HG03045 (cell line): ENCODE measurements around the gene UBE2D1.

Experiments used
- ATAC-seq: cut with Tn5 transposase; IDR thresholded peaks from one replicate; pipeline ENCODE4 v1.9.1; 2021; ENCODE audit warnings: mild to moderate bottlenecking, moderate library complexity; ENCODE audit not compliant: unreplicated experiment

Gene UBE2D1

DNA sequence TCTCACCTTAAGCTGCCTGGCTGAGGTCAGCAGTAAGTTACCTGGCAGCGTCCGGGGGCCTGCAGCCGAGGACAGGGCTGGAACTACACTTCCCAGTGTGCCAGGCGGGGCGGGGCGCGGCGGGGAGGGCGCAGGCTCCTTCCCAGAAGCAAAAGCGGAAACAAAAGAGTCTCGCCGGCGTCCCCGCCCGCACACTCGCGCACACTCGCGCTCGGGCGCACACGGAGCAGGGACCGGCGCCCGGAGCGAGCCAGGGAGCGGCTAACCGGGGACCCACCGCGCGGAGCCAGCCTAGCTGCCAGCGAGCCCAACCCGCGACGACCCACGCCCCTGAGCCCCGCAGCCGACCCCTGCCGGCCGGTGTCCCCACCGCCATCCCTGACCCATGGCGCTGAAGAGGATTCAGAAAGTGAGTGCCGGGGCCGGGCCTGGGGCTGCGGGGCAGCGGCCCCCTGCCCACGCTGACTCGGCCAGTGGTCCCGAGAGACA lies at the start of gene UBE2D1:
Gene UBE2D1, plus strand, starts transcription at position 190 of the 489 bp plus-strand sequence. Its CDS starts 196 bp downstream, at position 386.
- peak; percentile 98 for ATAC-seq

- ATAC-seq, result peak; percentile 86
Measured at GRCh38 chr10:58291538-58292174, 43.1 kb upstream of the UBE2D1 start.

DNA sequence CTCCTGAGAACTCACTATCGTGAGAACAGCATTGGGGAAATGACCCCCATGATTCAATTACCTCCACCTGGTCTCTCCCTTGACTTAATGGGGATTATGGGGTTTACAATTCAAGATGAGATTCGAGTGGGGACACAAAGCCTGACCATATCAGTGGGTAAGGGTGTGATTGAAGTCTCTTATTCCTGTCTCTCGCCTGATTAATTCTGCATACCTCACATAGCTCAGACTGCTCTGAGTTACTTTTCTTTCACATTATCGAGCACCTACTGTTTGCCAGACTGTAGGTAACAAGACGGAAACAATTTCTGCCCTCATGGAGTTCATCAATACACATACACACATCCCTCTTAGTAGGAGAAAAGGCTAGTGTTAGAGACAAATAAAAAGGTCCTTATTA lies 40.8 kb upstream of the UBE2D1 start:
- no peak for ATAC-seq

DNA sequence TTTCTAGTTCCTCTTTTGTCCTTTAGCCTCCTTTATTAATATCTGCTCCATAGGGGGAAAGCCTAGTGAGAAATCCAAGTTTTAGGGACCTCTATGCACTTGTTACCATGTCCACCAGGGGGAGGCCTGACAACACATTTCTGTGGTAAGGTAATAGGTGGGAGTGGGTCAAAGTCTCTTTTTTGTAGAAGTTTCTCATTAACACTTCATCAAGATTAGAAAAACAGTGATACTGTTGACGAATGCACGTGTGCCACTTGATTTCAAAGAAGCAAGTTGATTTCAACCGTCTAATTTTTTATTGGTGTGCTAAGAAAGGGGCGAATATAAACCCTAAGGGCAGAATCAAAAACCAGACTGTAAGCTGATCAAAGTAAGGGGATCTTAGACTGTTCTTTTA lies 35.2 kb upstream of the UBE2D1 start:
- peak; percentile 91 for ATAC-seq

- no peak for ATAC-seq
Measured at GRCh38 chr10:58300676-58301075, 34.1 kb upstream of the UBE2D1 start.

DNA sequence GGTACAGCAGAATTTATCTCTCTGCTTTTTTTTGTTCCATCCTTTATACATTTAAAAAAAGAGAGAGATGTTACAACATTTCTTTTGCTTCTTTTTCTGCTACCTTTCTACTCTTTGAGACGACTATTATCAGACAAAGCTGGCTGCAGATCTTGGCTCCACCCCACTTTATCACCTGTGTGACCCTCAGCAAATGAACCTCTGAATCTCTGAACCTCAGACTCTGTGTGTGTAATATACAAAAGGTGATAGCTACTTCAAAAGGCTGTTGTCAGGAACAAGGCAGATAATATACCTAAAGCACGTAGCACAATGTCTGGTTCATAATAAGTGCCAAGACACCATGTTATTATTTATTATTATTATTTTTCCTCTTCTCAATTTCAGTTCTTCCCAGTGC lies 32.6 kb upstream of the UBE2D1 start:
- no peak for ATAC-seq

GRCh38 chr10:58304099-58304633 lies 30.6 kb upstream of the UBE2D1 start:
- ATAC-seq, result no peak

- ATAC-seq, result no peak
Measured at GRCh38 chr10:58305821-58306220, 29.0 kb upstream of the UBE2D1 start.

- ATAC-seq, result no peak
Measured at GRCh38 chr10:58307676-58308075, 27.1 kb upstream of the UBE2D1 start.

DNA sequence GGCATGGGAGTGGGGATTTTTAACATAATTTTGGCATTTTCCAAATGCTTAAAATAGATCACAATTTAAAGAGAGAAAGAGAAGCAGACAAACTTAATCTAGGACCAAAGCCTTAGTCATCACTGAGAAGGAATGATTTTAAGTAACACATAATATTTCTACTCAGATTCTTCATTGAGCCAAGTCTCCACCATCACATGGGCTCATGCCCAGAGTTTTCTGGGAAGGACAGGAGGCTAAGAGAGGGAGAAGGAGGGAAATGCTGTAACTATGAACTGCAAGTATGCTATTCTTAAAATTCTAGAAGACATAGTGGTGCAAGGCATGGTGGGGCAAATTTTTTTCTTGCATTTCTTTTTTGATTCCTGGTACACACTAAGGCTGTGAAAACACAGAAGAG lies 23.8 kb upstream of the UBE2D1 start:
- no peak for ATAC-seq

DNA sequence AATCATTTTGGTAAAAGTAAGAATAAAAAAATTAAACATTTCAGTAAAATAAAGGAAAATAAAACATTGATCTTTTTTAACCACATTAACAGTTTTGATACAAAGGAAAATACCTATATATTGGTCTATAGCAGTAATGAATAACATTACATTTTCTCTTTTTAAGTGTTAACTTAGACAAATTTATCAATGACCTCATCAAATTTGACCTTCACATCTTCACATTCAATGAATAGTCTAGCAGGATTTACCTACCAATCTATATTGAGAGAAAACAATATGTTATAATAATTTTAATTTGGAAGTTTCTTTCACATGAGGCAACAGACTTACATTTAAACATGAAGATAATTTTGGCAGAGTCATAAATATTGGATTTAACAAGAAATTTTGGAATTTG lies 17.9 kb upstream of the UBE2D1 start:
- ATAC-seq, result no peak

GRCh38 chr10:58318346-58318745 lies 16.5 kb upstream of the UBE2D1 start:
- ATAC-seq, result no peak

DNA sequence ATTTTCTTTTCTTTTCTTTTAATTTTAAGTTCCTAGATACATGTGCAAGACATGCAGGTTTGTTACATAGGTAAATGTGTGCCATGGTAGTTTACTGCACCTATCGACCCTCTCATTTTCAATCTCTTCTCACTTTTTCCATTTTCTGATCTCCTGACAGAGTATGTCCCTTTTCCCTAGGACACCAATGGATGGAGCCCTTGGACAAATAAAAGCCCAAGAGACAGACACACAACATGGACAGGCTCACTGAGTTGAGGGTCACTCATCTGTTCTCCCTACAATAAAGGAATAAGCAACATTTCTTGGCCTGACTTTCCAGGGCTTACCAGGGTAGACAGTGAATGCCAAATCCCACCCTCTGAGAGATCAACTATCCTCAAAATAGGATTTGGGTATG lies 15.2 kb upstream of the UBE2D1 start:
- no peak for ATAC-seq

DNA sequence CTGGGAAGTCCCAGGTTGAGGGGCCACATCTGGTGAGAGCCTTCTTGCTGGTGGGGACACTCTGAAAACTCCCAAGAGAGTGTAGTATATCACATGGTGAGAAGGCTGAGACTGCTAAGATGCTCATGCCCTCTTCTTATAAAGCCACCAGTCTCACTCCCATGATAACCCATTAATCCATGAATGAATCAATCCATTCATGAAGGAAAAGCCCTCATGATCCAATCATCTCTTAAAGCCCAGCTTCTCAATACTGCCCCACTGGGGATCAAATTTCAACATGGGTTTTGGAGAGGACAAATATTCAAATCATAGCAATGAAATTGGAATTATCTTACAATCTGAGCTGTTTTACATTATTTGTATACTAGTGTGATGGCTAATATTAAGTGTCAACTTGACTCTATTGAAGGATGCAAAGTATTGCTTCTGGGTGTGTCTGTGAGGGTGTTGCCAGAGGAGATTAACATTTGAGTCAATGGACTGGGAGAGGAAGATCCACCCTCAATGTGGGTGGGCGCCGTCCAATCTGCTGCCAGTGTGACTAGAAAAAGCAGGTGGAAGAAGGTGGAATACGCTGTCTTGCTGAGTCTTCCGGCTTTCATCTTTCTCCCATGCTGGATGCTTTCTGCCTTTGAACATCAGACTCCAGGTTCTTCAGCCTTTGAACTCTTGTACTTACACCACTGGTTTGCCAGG lies 14.3 kb upstream of the UBE2D1 start:
- no peak for ATAC-seq

GRCh38 chr10:58322072-58322834 lies 12.6 kb upstream of the UBE2D1 start:
- peak; percentile 62 for ATAC-seq

GRCh38 chr10:58322835-58323209 lies 12.0 kb upstream of the UBE2D1 start:
- no peak for ATAC-seq

- ATAC-seq, result no peak
Measured at GRCh38 chr10:58326967-58327381, 7.8 kb upstream of the UBE2D1 start.

- no peak for ATAC-seq
Measured at GRCh38 chr10:58328233-58328632, 6.6 kb upstream of the UBE2D1 start.

DNA sequence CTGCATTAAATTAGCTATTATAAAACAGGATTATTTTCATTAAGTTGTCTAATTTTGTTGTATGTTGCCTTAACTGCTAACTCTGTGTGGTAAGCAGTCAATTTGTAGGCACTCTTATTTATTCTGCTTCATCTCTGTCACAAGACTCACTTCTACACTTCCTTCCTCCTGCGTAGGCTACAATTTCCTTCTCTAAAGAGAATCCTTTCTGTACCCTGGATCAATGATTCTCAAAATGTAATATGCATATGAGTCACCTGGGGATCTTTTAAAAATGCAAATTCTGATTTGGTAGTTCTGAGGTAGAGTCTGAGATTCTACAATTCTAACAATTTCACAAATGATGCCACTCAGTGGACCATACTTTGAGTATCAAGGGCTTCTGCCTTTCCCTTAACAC lies 4.4 kb upstream of the UBE2D1 start:
- ATAC-seq, result no peak

DNA sequence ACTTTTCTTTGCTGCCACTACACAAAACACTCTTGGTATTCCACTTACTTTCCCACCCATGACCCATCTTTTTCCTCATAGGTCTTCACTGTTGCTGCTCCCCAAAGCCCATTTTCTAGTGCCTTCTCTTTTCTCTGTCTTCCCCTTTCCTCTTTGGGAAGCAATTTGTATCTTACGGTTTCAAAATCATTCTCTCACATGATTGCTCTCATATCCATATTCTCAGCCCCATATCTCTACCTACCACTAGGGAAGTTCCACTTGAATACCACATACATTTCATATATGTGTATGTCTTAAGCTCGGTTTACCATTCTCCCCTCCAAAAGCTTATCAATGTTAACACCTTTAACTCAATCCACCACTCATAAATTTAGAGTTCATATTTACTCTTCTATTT lies 3.2 kb upstream of the UBE2D1 start:
- no peak for ATAC-seq

- ATAC-seq, result peak; percentile 54
Measured at GRCh38 chr10:58335306-58336005, 650 bp downstream of the UBE2D1 start.
